GM18511 (cell line): ENCODE results near the gene DOK4.
A peak's percentile ranks its signal among the peaks of the same experiment; 100 is the strongest.

Source experiments
- ATAC-seq: cut with Tn5 transposase; IDR thresholded peaks from one replicate; pipeline ENCODE4 v1.9.1; 2021; ENCODE audit warnings: mild to moderate bottlenecking, moderate library complexity; ENCODE audit not compliant: unreplicated experiment

DOK4 gene

DNA sequence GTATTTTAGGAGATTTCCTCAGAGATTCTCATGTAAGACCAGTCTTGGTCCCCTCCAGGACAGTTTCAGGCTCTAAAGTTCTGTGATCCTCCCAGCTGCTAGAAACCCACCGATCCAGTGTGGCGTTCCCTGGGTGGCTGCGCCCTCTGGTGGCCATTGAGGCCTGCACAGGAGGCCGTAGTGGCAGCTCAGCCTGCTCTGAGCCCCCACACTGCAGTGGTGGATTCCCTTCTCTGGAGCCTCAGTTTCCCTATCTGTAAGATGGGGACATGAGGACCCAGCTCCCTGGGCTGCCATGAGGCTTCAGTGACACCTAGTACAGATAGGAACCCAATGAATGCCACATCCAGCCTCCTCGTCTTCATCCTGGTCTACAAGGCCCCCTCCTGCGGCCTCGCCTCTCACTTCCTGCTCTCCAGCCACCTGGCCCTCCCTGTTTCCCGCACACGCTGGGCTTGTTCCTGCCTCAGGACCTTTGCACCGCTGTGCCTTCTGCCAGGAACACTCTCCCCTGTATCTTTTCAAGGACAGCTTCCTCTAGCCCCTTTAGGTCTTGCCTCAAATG is 33.6 kb upstream of the DOK4 start:
- ATAC-seq = peak; percentile 69

DNA sequence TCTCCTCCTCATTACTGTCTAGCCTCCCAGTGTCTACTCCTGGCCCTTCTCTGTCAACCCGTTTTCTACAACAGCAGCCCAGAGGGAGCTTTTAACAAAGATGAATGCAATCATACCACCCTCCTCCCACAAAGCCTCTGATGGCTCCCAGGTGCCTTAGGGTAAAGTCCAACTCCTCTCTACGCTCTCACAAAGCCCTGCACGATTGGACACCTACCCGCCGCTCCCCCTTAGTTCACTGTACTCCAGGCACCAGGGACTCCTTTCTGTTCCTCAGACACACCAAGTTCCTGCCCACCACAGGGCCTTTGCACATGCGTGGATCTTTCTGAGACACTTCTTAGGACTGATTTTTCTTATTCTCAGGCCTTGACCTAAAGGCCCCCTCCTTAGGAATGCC is 32.6 kb upstream of the DOK4 start:
- ATAC-seq = no peak

GRCh38 chr16:57518520-57518919 is 32.2 kb upstream of the DOK4 start:
- no peak for ATAC-seq

DNA sequence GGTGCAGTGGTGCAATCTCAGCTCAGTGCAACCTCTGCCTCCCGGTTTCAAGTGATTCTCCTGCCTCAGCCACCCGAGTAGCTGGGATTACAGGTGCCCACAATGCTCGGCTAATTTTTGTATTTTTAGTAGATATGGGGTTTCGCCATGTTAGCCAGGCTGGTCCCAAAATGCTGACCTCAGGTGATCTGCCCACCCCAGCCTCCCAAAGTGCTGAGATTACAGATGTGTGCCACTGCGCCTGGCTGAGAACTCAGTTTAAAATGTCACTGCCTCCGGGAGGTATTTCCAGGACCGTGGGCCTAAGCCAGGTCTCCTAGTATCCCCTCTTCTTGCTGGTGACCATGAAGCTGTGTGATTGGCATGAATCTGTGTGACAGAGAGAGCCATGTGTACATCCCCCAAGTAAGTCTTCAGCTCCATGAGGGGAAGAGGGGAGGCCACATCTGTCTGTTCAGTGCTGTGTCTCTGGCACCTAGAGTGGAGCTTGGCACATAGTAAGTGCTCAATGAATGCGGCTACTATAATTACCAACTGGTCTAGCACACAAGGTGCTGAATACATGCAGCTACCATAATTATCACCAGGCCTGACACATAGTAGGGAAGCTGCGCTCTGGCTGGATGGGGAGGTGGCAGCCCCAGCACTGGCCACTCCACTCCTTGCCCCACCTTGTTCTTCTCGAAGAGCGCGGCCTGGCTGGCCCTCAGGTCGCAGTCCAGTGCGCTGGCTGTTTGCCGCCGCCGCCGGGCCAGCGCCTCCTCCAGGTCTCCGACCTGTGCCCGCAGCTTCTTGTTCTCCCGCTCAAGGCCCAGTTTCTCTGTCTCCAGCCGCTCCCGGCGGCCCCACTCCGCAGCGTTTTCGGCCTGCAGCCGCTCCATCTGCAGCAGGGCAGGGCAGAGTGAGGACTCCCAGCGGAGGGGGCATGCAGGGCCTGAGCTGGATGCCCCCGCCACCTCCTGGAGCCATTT is 31.4 kb upstream of the DOK4 start:
- no peak for ATAC-seq

GRCh38 chr16:57516773-57517172 is 30.5 kb upstream of the DOK4 start:
- ATAC-seq = no peak

GRCh38 chr16:57516176-57516725 is 30.0 kb upstream of the DOK4 start:
- no peak for ATAC-seq

DNA sequence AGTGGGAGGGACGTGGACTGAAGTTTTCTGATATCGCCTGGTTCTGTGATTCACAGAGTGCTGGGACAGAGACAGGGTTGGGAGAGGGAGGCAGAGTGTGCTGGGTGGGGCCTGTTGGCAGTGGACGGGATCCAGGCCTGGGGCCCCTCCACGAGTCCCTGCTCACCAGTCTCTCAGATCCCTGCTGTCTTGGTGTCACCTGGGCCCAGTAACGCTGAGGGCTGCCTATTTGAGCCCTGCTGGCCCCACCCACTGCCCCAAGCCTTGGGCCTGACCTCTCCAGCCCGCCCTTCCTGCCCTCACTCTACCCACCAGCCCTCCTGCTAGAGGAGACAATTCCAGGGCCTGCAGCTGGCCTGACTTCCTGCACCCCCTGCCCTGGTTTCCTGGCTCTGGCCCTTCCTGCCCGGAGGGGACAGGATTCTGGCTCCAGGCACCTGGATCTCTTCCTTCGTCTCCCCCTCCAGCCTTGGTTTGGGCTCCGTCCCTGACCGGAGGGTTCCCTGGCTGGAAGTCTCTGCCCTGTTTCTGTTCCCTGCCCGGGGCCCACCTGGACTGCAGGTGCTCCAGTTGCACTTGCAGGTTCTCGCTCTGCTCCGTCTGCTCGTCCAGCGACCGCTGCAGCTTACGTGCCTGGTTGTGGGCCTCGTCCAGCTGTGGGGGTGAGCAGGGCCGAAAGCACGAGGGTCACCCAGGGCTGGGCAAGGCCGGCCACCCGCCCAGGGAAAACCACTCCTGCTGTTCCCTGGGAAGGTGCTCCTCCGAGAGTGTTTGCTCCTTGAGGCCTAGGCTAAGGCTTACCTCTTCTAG is 28.7 kb upstream of the DOK4 start:
- no peak for ATAC-seq

DNA sequence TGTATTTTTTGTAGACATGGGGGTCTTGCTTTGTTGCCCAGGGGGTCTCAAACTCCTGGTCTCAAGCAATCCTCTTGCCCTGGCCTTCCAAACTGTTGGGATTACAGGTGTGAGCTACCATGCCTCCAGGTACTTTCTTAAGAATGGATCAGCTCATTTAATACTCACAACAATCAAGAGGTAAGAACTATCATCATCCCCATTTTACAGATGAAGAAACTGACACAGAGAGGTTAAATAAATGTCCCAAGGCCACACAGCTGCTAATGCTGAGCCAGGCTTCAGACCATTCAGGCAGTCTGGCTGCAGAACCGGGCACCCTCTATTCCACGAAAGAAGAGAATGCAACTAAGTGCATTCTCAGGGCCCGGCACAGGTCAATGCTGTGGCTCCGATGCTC is 28.1 kb upstream of the DOK4 start:
- no peak for ATAC-seq

DNA sequence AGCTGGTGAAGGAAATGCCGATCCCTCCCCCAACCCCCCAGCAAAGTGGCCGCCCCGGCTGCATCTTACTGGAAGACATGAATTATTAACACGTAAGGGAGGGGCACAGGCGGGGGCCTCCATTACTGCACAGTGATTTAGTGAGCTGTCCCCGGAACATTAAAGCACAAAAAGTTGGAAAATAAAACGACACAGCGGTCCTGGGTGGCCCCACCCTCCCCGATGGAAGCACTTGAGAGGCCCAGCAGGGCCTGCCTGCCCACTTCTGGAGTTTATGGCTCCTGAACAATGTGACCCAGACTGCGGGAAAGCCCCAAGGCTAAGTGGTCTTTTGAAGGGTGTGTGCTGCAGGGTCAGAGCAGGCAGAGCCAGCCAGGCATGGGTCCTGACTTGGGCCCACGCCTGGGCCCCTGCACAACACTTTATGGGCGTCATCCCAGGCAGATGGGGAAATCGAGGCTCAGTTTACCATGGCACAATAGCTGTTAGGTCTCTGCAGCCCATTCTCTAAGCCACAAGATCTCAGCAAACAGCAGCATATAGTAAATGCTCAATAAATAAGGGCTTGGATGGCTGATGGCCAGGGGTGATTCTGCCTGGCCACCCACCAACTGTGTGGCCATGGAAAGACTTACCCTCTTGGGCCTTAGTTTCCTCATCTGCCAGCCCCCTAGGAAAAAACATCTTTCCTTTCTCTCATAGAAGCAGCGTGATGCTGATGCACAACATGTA is 27.2 kb upstream of the DOK4 start:
- no peak for ATAC-seq

- ATAC-seq = no peak
These were observed 26.2 kb upstream of the DOK4 start for GRCh38 chr16:57512296-57513001.

DNA sequence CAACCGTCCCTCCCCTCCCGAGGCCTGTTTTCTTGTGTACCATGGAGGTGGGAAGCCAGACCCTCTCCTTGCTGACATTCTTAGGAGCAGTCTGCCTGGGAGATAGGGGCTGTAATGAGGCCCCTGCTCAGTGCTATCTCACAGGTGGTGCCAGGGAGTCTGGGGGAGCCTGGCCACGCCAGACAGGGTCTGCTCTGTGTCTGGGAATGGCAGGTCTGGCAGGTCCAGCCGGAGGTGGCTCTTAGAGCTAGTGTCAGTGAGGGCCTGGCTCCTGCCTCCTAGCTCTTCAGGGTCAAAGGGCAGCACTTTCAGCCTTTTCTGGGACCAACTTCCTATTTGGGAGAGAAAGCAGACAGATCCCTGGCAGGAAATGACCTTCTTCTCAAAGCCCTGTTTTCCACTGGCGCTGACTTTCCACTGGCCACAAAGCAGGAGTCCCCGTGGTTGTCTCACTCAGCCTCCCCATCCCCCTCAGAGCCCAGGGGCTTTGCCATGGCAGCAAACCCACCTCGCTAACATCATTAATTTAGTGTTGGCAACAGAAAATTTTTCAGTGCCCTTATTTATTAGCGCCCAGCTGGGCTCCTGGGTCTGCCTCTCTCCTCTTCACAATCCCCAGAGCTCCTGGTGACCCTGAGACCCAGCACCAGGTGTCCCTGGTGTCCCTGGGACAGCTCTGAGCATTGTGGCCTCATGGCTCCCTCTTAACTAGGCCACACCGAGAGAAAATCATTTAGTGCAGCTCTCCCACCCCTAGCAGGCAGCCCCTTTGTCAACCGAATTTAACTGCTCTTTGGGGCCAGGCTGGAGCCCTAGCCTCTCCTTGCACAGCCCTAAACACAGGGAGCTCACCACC is 24.0 kb upstream of the DOK4 start:
- no peak for ATAC-seq

GRCh38 chr16:57509231-57509923 is 23.1 kb upstream of the DOK4 start:
- ATAC-seq = no peak

GRCh38 chr16:57508035-57508425 is 21.7 kb upstream of the DOK4 start:
- no peak for ATAC-seq

DNA sequence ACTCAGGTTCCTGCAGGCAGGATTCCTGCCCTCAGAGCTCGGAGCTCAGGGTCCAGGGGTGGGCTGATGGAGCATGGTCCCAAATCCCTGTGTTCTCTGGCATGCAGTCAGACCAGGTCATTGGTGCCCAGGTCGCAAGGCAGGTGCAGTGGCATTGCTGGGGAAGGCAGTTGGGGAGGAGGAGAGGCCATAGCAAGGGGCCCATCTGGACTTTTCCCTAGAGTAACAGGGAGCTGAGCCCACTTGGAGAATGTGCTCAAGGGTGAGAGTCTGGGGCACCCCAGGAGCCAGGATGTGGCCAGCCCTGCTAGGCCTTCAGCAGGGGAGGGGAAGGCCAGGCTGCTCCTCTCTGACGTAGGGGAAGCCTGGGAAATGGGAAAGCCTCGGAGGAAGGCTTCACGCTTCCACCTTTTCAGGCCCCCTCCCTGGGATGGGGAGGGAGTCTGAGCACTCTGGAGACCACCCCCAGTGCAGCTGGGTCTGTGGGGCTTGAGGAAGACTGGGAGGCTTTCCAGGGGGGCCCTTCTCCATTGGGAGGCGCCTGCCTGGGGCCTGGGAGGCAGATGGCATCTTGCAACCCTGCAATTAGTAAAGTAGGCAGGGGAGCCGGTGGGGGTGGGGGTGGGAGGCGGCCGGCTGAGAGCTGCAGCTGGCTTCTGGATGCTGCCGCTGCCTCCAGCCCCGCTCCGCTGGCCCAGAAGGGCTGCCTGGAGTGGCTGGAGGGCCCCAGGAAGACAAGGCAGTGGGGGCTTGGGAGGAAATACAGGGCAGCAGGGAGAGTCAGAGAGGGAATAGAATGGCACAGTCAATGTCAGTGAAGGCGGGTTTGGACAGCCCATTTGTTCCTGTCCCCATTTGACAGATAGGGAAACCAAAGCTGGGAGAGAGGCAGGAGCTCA is 21.1 kb upstream of the DOK4 start:
- no peak for ATAC-seq

DNA sequence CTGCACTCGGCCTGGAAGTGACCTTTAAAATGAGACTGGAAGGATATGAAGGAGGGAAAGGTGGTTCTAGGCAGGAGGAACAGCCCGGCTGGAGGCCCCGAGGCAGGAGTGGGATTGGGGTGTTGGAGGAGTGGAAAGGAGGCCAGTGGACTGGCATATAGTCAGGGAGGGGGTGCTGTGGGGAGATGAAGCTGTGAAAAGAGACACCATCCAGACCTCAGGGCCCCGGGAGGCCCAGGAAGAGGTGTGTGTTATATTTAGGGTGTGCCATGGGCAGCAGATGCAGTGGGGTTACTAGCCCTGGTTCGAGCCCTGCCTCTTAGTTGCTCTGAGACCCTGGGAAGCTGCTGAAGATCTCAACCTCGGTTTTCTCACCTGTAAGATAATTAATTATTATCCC is 18.9 kb upstream of the DOK4 start:
- no peak for ATAC-seq

GRCh38 chr16:57504491-57504890 is 18.2 kb upstream of the DOK4 start:
- ATAC-seq = no peak

DNA sequence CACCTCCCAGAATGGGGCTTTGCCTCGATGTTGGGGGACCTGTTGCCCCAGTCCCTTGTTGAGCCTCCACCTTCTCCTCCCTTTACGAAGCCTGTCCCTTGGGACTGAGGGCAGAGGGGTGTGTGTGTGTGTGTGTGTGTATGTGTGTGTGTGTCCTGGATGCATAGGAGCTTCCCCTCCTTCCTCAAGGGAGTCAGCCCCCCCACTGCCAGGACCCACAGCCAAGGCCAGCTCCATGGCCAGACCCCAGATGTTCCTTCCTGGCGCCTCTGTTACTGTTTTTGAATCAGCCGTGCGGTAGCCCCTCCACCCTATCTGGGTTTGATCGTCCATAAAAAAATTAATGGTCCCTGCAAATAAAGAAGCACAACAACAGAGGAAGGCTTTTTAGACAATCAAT is 17.7 kb upstream of the DOK4 start:
- no peak for ATAC-seq

DNA sequence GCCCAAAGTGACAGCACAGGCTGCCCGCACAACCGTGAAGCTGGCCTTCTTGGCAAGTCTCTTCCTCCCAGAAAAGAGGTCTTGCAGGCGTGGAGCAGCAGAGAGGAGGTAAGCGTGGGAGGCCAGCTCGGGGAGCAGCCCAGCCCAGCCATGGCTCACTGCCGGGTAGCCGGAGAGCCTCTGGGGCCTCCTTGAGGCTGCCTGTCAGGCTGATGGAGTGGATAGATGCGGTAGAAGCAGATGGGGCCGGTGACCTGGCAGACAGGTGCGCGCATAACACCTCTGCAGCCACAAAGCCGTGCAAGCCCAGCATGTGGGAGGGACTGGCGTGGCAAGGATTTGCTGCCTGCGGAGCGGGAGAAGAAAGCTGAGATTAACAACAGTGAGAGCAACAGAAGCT is 17.1 kb upstream of the DOK4 start:
- no peak for ATAC-seq
